DMS114 treated with DMSO at 0.1 percent for 48 hours (cell line): ENCODE results near the gene STX10.

Experiments used
- DNase-seq: peaks from one replicate; lab custom pipeline; 2025; ENCODE audit not compliant: unreplicated experiment; lab: John Stamatoyannopoulos, UW

The STX10 gene

DNA sequence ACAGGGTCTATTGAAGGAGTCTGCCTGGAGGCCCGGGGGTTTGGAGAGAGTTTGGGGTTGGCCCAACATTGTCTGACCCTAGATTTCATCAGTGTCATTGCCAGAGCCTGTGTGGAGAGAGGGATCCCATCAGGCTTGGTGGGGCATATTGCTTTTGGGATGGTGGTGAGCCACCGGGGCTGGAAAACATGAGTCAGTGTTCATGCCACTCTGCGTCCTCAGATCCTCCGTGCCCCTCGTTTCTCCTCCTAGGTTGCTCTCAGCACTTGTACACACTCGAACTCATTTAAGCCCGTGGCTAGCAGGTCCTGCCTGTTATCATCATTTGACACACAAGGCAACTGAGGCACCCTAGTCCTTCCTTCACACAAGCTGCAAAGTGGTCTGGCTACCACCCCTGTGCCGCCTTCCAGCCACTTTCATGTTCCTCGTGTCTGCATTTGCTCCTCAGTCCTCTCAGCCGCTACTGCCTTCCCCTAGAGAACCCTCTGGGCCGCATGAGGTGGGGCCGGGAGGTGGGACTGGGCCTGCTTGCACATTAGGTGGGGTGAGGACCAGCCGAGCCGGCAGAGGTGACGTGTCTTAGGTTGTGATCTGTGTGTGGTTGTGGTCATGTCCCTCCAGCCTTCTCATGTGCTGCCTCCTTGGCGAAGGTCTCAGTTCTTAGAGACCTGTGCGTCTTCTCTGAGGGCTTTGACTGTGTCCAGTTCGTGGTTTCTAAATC, 28.5 kb downstream of the STX10 start:
- no peak for DNase-seq

DNA sequence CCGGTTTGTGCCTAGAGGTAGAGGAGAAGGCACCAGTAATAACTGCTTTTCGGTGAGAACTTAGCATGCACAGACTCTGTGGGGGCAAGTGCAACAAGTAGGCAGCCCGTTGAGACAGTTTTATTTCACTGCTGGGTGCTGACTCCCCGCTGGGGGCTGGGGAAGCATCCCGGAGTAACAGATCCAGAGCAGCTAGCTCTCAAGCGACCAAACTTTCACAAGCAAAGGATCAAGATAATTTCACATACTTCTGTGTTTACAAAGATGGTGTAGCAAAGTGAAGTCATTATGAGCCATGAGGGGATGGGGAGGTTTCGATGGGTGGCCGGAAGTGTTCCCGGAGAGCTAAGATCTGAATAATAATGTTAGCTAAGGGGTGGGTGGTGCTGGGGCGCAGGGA, 29.4 kb downstream of the STX10 start:
- DNase-seq = no peak

DNA sequence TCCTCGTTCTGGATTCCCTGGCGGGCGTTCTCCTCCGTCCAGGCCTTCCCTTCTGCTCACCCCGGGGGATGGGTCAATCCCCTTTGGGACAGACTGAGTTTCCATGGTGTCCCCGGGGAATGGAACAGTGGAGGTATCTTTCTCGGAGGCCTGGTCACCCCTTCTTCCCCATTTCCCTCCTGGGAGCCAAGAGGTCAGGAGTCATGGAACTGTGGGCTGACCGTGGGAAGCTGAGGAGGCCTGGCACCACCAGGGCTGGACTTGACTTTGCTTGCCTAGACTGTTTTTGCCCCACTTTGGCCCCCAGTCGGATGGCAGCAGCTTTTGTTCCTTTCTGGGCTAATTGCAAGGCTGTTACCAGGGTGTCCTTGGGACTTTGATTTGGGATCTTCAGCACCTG, 30.1 kb downstream of the STX10 start:
- no peak for DNase-seq

DNA sequence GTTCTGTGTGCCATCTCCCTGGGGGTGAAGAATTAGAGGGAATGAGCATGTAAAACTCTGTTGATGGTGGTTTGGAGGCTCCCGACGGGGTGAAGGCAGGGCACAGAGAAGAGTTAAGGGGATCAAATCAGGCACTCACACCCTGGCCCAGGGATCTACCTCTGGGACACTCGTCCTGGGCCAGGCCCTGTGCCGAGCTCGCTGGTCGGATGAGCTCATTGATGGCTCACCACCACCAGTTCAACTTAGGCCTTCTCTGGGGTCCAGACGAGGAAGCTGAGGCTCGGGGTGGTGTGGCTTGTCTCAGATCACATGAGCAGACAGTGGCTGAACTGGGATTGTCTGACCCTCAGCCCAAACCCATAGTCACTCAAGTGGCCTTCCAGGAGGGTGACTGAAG, 30.5 kb downstream of the STX10 start:
- no peak for DNase-seq

DNA sequence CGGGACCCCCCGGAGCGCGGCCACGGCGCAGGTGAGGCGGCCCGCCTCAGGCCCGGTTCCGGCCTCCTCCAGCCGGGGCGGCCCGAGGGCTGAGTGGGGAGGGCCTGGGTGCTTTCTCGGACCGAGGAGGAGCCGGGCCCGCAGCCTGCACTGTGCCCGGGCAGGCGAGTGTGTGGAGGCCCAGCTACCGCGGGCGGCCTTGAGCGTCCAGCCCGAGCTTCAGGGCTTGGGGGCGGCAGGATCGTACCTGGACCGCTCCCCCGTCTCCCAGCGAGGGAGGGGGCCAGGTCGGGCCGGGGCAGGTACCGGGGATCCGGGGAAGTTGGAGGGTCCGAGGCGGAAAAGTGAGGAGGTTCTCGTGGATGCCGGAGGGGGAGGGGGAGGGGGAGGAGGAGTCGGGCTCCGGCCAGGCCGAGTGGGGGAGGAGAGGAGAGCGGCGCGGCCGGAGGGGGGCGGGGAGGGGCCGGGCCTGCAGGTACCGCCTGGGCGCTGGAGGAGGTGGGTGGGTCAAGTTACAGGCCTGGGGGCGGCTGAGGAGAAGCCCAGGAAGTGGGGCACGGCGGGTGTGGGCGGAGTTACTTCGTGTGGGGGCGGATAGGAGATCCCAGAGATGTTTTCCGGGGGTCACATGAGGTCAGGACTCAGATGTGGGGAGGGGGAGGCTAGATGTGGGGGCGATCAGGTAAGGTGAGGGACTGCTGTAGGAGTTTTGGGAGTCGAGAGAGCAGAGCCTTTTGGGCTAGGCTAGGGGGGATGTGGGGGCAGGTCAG, 31.6 kb downstream of the STX10 start:
- no peak for DNase-seq

DNA sequence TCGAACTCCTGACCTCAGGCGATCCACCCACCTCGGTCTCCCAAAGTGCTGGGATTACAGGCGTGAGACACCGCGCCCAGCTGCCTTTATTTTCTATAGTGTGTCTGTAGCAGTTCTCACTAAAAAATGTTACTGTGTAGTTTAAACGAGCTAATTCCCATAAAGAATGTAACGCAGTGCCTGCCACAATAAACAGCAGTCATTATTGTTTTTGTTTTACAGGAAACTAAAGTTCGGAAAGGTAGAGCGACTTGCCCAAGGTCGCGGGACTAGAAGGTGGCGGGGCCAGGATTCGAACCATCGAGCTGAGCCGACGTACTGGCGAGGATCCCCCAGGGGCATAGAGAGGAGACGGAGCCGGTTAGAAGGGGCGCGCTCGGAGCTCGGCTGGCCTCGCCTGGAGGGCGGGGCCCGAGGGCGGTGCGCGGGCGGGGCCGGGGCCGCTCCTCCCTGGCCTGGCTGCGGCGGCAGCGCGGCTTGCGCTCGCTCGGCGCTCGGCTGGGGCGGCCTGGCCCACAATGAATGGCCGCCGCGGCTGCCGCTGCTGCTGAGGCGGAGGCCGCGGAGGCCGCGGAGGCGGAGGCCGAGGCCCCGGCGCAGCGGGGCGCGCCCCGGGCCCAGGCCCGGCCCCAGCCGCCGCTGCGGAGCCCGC, 32.3 kb downstream of the STX10 start, which contains the start of gene NACC1:
Gene NACC1 (plus strand): TSS at position 493 of the 652 bp plus-strand sequence. CDS start 16,944 bp downstream, outside the sequence.
- DNase-seq = peak; percentile 68

DNA sequence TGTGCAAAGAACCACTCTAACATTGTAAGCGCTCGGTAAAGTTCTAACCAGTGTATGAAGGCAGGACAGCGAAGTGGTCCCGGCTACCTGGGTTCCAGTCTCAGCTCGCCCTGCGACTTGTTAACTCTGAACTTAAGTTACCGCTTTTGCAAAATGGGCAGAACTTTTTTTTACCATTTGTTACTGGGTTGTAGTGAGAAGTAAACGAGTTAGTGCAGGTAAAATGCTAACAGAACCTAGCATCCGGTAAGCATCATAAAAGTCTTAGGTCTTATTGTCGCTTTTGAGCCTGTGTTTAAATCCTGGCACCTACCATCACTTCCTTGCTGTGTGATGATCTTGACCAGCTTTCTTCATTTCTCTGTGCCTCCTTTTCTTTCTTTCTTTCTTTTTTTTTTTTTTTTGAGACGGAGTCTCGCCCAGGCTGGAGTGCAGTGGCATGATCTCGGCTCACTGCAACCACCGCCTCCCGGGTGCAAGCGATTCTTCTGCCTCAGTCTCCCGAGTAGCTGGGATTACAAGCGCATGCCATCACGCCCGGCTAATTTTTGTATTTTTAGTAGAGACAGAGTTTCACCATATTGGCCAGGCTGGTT, 32.9 kb downstream of the STX10 start:
- no peak for DNase-seq

DNA sequence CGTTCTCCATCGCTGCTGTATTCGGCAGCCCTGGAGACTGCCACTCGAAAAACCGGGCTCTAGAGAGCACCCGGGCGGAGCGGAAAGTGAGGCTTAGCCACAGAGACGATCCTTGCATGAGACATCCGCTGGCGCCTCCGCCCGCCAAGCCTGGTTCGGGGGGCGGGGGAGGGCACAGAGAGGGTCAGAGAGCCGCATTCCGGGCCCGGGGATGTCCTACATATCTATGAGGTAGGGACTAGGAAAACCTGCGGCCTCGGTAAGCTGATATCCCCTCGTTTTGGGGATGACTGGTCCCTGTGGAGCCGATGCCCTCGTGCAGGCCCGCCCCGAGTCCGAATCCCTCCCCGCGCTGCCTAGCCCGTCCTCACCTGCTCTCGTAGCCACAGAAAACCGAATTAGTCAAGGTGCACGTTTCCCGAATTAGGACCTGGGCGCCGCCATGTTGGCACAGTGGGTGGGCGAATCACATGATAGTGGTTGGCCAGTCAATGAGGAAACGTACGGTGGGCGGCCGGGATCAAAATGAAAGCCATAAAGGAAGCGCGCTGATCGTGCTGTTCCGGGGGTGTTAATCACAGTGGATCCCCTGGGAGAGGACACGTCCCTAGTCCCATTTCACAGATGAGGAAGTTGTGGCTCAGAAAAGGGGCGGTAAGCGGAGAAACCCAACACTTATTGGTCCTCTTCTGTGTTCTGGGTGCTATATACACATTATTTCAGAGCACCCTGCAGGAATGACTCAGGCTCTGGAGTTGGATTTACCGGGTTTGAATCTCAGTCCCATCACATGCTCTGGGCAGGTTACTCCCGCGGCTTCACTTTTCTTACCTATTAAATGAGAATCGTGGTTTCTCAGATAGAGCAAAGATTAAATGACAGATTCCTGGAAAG, 33.6 kb downstream of the STX10 start, which contains the start of gene TRMT1:
Gene TRMT1 (minus strand): TSS at position 459 of the 894 bp plus-strand sequence. CDS start 341 bp downstream, at position 118.
- peak; percentile 76 for DNase-seq

DNA sequence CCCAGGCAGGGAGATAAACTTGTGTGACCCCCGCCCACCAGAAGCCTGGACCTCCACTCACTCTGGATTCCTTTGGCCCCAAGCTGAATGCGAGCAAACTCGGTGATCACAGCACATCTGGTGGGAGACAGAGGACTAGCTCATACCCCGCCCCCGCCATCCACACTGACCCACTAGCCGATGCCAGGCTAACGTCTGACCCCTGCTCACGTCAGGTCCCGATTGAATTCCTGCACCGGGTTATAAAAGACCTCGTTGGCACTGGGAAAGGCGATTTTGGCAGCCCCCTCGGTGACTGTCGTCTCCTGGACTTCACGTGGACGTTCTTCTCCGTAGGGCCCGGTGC, 34.3 kb downstream of the STX10 start:
- no peak for DNase-seq

DNA sequence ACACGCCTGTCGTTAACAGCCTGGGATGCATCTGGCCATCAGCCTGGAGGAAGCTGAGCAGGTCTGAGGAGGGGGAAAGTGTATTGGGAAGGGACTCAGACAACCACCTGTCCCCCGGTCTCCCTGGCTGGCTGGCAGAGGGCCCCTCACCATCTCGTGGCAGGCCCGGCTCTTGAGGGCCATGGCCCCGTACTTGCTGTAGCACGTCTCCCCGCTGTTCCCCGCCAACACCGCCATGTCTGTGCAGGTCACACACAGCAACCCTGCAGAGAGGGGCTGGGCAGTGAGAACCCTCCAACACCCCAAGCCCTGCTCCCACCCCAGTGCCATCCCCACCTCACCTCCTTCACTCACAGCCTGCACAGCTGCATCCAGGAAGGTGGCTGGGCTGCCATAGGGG, 37.6 kb downstream of the STX10 start:
- DNase-seq = no peak

DNA sequence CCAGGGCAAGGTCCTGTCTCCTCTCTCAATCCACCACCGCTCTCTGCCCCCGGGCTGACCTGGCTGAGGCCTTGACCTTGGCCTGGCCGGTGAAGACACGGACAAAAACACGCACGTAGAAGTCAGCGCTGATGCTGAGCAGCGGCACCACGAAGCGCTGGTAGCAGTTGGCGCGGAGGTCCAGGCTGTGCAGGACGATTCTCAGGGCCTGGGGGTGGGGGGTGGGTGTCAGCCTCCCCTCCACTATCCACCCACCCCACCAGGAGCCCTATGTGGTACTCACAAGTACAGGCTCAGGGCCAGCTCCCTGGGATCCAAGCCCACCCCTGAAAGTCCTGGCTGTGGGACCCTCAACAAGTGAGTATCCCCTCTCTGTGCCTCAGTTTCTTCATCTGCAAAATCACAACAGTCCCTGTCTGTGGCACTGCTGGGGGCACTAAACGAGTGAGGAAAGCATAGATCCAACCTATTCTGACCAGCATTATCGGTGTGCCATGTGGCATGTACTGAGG, 40.0 kb downstream of the STX10 start:
- DNase-seq = no peak

DNA sequence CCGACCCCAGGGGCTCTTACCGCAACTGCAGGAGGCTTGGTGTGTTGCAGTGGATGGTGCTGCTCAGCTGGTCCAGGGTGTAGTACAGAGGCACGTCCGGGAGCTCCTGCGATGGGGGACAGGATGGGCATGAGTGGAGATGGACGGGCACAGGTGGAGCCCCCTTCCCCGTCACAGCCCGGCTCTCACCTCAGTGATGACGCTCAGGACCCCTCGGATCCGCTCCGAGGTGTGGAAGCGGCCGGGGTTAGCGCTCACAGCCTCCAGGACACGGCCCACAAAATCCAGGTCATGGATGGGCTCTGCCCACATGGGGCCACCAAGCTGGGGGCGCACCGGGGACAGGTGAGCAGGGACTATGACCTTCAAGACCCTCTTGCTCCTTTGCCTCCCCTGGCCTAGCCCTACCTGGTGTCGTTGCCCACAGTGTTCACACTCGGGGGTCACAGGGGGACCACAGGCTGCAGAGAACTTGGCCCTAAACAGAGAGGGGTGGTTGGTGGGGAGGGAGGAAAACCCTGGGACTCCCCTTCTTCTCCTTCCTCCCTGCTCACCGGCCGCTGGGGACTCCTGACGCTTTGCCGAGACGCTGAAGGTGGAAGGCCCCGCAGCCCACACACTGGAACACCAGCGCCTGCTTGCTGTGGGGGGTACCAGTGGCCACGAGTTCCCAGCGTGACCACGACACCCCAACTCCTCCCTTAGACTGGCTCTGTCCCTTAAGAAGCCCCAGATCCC, 40.6 kb downstream of the STX10 start:
- DNase-seq = no peak

DNA sequence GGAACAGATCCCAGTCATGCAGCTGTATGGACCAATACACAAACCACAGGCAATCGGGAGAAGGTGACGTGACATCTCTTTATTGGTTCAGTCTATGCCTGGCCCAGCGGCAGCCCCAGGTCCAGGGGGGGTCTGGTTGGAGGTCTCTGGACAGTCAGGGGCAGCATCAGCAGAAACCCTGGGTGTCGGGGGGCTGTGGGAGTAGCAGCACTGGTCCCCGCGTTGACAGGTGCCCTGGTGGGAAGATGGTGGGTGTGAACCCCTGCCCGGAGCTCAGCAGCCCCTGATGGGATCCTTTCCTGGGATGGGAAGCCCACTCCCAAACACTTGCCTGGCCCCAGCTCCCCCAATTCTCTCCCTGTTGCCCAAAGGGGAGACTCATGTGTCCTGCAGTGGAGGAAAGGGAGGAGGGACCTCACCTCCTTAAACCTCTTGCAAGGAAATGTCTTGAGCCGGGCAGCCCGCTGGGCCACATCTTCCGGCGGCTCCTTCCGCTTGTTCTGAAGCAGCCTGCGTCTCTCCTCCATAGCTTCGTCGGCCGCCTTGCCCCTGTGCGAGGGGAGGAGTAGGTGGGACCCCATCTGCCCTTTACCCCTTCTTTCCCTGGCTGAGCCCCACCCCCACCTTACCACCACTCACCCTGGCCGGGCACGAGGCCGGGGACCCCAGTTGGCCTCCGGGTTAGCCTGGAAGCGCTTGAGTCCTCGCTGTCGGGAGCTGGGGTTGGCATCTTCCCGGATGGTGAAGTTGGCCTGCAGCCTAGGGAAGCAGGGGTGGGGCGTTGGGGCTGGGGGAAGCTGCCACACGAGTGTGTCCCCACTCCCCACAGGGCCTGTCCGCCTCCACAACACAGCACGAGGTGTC, 45.1 kb downstream of the STX10 start:
- no peak for DNase-seq

DNA sequence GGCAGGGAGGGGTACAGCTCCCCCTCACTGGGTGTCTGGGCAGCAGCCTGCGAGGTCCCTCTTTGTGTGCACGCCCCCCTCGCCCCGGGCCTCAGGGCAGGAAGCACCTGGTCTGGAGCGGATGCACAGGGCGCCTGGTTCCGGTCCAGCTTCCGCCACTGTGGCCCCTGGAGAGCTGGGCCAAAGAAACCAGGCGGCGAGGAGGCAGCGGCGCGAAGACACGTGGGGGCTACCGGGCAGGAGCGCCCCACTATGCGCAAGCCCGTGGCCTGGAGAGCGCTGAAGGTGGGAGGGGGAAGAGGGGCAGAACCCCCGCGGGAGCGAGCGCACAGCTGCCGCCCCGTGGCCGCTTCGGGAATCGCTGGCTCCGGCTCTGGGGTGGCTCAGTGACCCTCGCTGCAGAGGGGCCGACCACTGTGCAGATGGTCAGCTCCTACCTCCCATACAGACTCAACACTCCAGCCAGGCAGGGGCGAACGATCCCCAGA, 45.8 kb downstream of the STX10 start:
- no peak for DNase-seq

DNA sequence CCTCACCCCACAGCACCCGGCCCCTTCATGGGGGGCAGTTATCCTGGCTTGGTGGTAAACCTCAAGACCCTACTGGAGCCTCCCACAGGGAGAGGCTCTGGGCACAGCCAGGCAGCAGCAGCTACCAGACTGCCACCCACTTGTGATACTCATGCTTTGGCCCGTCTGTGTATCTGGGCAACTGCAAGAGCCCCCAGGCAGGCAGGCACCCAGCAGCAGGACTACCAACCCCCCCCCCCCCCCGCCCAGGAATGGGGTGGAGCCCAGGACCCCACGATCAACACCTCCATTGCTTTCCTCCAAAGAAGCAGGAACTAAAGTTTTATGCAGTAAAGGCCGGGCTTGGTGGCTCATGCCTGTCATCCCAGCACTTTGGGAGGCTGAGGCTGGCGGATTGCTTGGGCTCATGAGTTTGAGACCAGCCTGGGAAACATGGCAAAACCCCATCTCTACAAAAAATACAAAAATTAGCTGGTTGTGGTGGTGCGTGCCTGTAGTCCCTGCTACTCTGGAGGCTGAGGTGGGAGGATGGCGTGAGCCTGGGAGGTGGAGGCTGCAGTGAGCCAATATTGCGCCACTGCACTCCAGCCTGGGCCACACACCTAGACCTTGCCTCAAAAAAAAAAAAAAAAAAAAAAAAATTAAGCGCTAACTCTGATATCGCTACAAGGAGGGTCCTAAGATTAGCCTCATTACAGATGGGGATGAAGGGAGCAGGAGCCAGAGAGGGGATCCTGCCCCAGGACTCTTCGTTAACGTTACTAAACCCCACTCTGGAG, 46.4 kb downstream of the STX10 start:
- DNase-seq = no peak

DNA sequence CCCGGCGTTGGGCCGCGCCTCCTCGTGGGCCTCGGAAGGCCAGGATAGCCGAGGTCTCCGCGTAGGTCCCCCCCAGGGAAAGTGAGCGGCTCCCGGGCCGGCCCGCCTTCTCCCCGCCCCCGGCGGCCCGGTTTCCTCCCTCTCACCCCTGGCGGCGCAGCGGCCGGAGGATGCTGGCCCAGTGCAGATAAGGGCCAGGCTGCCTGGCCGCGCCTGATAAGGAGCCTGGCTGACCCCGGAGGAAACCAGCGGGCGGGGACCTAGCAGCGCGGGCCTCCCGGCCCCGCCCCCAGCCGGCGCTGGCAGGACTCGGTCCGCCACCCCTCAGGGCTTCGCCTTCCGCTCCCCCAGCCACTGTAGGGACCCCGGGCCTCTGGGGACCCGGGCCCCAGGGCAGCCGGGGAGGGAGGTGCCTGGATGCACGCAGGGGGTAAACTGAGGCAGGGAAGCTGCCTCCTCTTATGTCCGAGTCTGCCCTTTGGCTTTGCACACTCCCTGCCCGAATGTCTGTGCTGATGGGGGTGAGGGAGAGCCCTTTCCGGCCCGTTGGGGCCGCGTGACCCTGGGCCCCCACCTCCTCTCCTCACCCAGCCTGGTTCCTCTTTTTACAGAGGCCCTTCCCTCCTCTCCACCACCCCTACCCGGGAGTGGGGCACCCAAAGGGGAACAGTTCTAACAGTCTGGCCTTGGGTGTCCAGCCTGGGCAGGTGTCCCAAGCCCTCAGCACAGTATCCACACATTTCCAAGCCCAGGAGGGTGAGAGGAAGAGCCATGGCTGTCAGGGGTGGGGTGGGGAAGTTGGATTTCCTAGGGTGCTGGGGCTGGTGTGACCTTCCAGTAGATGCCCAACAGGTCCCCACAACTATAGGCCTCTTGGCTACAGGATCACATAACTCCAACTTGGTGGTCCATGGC, 47.3 kb downstream of the STX10 start, which contains the start of gene LYL1:
Gene LYL1 (minus strand): TSS at position 193 of the 915 bp plus-strand sequence. CDS start 1,687 bp downstream, outside the sequence.
- DNase-seq = no peak

DNA sequence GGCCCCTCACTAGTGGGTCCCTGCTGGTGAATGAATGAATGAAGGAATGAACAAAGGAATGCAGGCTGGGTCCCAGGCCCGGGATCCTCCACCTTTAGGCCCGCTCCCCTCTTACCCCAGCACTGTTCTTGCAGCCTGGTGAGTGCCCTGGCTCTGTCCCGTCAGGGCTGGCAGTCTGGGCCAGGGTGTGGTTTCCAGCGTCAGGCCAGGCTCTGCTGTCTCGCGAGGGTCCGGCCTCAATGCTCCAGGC, 47.8 kb downstream of the STX10 start:
- DNase-seq = no peak
